K562 (cell line): ENCODE measurements around the gene TP53BP1. TPM values are rescaled to one million over a fixed set of nuclear protein-coding genes. Genes with fewer than 3 reads are reported as not detected.
A peak's percentile ranks its signal among the peaks of the same experiment; 100 is the strongest.

Source experiments
- CSDE1 ChIP-seq, 2 experiments: fragments of 450-650 bp; IDR thresholded peaks; 2 replicates each; pipeline ENCODE4 v1.6.1; 2016; ENCODE audit warnings: mild to moderate bottlenecking in 1 of 2
- HCFC1 ChIP-seq: IDR thresholded peaks from 2 replicates; pipeline ENCODE4 v1.6.1; 2012; ENCODE audit warnings: low read depth, low read length, improper control_type of control experiment
- IFI16 ChIP-seq: fragments of 250-450 bp; sonication (Bioruptor Pico); IDR thresholded peaks from 2 replicates; pipeline ENCODE4 v2.1.2; 2022; ENCODE audit warnings: mild to moderate bottlenecking, inconsistent platforms
- KLF1 ChIP-seq: fragments of 450-650 bp; IDR thresholded peaks from 2 replicates; pipeline ENCODE4 v1.6.1; 2016; ENCODE audit warnings: missing genetic modification characterization, missing compliant biosample characterization
- MTA3 ChIP-seq: fragments of 450-650 bp; formaldehyde crosslinking; IDR thresholded peaks from 2 replicates; pipeline ENCODE4 v1.6.1; 2017; ENCODE audit warnings: mild to moderate bottlenecking, borderline replicate concordance
- MTF1 ChIP-seq: fragments of 250-450 bp; sonication (Bioruptor Pico); IDR thresholded peaks from 2 replicates; pipeline ENCODE4 v1.9.0; 2021; ENCODE audit warnings: moderate library complexity, mild to moderate bottlenecking, inconsistent platforms, borderline replicate concordance
- PHF8 ChIP-seq: fragments of 200-600 bp; sonication (generic); IDR thresholded peaks from 2 replicates; pipeline ENCODE4 v1.6.1; 2012; ENCODE audit warnings: mixed run types, mild to moderate bottlenecking, inconsistent platforms, low read length, moderate library complexity, borderline replicate concordance
- YBX1 ChIP-seq: fragments of 450-650 bp; IDR thresholded peaks from 2 replicates; pipeline ENCODE4 v1.7.1; 2016; ENCODE audit warnings: mild to moderate bottlenecking
- ZKSCAN3 ChIP-seq: fragments of 250-450 bp; sonication (Bioruptor Pico); IDR thresholded peaks from 2 replicates; pipeline ENCODE4 v1.4.0; 2020
- ZNF224 ChIP-seq: sonication (generic); formaldehyde crosslinking; IDR thresholded peaks from 2 replicates; pipeline ENCODE4 v1.8.0; 2022; ENCODE audit warnings: mild to moderate bottlenecking, missing genetic modification reagents
- ZNF436 ChIP-seq: fragments of 250-450, 450-650 bp; sonication (Bioruptor Pico); formaldehyde crosslinking; IDR thresholded peaks from 2 replicates; pipeline ENCODE4 v1.7.0; 2020; ENCODE audit warnings: mild to moderate bottlenecking
- ZNF766 ChIP-seq: fragments of 200-800 bp; sonication (Bioruptor generic); conservative IDR thresholded peaks from 2 replicates; pipeline ENCODE4 v1.6.1; 2016; ENCODE audit warnings: missing genetic modification characterization, missing compliant biosample characterization
- ZNF77 ChIP-seq: fragments of 250-450 bp; sonication (Bioruptor Pico); IDR thresholded peaks from 2 replicates; pipeline ENCODE4 v1.5.0; 2020
- ZSCAN32 ChIP-seq: fragments of 450-650 bp; formaldehyde crosslinking; IDR thresholded peaks from 2 replicates; pipeline ENCODE4 v1.4.0; 2020; ENCODE audit warnings: mild to moderate bottlenecking, moderate library complexity
- polyA plus RNA-seq, 8 experiments: library from polyadenylated mRNA; depleted of rRNA in 4 of 8; stranded (reverse) in 5 of 8; unstranded in 3 of 8; fragments of >200 nt; fragmentation: Nextera tagmentation in 2 of 8; fragmentation: Illumina TruSeq in 1 of 8; extraction: Ambion mirVana in 2 of 8; extraction: Trizol in 1 of 8; gene quantifications; 2 replicates each; pipeline versions ENCODE4 v1.2.1 to v1.2.3, GENCODE V29; 2011 to 2014; ENCODE audit warnings: inconsistent platforms in 1 of 8, missing spikeins in 1 of 8
- total RNA-seq, 7 experiments: library from RNA; depleted of rRNA in 6 of 7; stranded (reverse); fragments of >200 nt in 6 of 7; fragmentation: Illumina TruSeq in 2 of 7; extraction: Trizol in 2 of 7; gene quantifications; 2 replicates each; pipeline versions ENCODE4 v1.2.1 to v1.2.3, GENCODE V29; 2011 to 2021; ENCODE audit warnings: low replicate concordance in 1 of 7
- TF ChIP-seq, protein P1 (sequence below), 2 experiments: IDR thresholded peaks; 2 replicates each; pipeline ENCODE4 v1.6.1; 2011; ENCODE audit warnings: borderline replicate concordance in 1 of 2, control low read depth in 1 of 2, low read depth in 1 of 2, low read length in 1 of 2, mild to moderate bottlenecking in 1 of 2, mixed read lengths in 1 of 2, moderate library complexity in 1 of 2; ENCODE audit not compliant: insufficient read depth in 1 of 2, insufficient read length in 1 of 2, poor library complexity in 1 of 2, severe bottlenecking in 1 of 2; ENCODE audit errors: extremely low read depth in 1 of 2
- TF ChIP-seq, protein P2 (sequence below), 2 experiments: IDR thresholded peaks; 2 replicates each; pipeline ENCODE4 v1.6.1; 2012; ENCODE audit warnings: improper control_type of control experiment in 2 of 2, low read depth in 2 of 2, low read length in 2 of 2, borderline replicate concordance in 1 of 2
- TF ChIP-seq, protein P3 (sequence below): fragments of 250-450 bp; sonication (Bioruptor Pico); IDR thresholded peaks from 2 replicates; pipeline ENCODE4 v1.5.1; 2021; ENCODE audit warnings: mild to moderate bottlenecking
- TF ChIP-seq, protein P4 (sequence below): sonication (generic); formaldehyde crosslinking; IDR thresholded peaks from 2 replicates; pipeline ENCODE4 v1.8.0; 2023; ENCODE audit warnings: mild to moderate bottlenecking, missing genetic modification reagents

Gene TP53BP1
- total and polyA plus RNA-seq, 9 of the 15 experiments (the other 6 are each of a cell fraction or from before 2014, with no cell fraction given) = 5.7 to 63.3 (median 30.9) TPM

DNA sequence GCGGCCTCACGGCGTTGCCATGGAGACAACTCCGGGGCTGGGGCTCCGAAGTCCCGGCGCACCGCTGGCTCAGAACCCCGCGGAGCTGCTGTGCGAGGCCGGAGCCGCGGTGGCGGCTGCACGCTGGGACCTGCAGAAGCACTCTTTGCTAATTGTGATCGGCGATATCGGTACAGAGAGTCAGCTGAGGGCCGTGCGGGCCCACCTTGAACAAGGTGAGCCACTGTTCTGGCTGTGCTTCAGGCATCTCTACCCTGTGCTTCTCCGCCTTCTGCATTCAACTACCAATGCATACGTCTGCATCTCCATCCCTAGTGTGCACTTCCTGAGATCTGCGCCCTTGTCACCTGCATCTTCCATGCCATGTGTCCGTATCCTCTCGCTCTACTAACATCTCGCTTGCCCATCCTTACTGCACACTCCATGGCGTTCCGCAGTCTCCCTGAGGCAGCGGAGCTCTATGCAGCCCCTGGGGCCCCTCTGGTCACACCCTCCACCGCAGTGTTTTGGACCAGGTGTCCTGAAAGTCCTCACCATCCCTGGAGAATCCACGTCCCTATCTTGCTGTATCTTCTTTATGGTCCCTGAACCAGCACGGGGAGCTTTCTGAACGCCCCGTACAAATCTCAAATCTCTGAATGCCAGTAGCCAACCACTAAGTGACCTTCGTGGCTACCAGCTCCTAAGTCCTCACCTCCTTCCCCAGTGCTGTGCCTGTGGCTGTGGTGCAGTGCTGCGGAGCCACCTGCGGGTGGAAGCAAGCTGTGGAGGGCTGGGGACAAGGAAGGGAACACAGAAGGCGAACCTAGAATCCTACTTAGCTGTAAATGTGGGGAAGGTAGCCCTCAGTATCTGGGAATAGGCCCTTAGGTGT lies 18.3 kb upstream of the TP53BP1 start (continued):
- no peak for TF ChIP-seq KLF1
- TF ChIP-seq CSDE1 (IDR thresholded peaks at IDR 0.05) = peak in 1 of 2 experiments; percentile 97; a peak in 2 of 4 replicates
- TF ChIP-seq, protein P1, sequence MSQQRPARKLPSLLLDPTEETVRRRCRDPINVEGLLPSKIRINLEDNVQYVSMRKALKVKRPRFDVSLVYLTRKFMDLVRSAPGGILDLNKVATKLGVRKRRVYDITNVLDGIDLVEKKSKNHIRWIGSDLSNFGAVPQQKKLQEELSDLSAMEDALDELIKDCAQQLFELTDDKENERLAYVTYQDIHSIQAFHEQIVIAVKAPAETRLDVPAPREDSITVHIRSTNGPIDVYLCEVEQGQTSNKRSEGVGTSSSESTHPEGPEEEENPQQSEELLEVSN (IDR thresholded peaks at IDR 0.05; ENCODE audit: borderline replicate concordance in 1 of 2, extremely low read depth in 1 of 2, insufficient read depth in 1 of 2, insufficient read length in 1 of 2, low read depth in 1 of 2, low read length in 1 of 2, poor library complexity in 1 of 2, severe bottlenecking in 1 of 2) = peak in 1 of 2 experiments; percentile 23
- no peak for TF ChIP-seq MTF1 (CRISPR knock-in tag)
- TF ChIP-seq ZNF224 = no peak
- no peak for TF ChIP-seq ZNF77 (CRISPR knock-in tag)
- TF ChIP-seq ZNF766 (CRISPR knock-in tag) = no peak
- TF ChIP-seq YBX1 = no peak
- TF ChIP-seq, protein P2, sequence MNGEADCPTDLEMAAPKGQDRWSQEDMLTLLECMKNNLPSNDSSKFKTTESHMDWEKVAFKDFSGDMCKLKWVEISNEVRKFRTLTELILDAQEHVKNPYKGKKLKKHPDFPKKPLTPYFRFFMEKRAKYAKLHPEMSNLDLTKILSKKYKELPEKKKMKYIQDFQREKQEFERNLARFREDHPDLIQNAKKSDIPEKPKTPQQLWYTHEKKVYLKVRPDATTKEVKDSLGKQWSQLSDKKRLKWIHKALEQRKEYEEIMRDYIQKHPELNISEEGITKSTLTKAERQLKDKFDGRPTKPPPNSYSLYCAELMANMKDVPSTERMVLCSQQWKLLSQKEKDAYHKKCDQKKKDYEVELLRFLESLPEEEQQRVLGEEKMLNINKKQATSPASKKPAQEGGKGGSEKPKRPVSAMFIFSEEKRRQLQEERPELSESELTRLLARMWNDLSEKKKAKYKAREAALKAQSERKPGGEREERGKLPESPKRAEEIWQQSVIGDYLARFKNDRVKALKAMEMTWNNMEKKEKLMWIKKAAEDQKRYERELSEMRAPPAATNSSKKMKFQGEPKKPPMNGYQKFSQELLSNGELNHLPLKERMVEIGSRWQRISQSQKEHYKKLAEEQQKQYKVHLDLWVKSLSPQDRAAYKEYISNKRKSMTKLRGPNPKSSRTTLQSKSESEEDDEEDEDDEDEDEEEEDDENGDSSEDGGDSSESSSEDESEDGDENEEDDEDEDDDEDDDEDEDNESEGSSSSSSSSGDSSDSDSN (IDR thresholded peaks at IDR 0.05; ENCODE audit: borderline replicate concordance in 1 of 2, low read depth in 2 of 2, low read length in 2 of 2) = peak in 1 of 2 experiments; percentile 51; a peak in 1 of 4 replicates
- TF ChIP-seq ZSCAN32 = no peak
- TF ChIP-seq, protein P3, sequence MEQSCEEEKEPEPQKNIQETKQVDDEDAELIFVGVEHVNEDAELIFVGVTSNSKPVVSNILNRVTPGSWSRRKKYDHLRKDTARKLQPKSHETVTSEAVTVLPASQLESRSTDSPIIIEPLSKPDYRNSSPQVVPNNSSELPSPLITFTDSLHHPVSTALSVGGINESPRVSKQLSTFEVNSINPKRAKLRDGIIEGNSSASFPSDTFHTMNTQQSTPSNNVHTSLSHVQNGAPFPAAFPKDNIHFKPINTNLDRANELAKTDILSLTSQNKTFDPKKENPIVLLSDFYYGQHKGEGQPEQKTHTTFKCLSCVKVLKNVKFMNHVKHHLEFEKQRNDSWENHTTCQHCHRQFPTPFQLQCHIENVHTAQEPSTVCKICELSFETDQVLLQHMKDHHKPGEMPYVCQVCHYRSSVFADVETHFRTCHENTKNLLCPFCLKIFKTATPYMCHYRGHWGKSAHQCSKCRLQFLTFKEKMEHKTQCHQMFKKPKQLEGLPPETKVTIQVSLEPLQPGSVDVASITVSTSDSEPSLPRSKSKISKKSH (CRISPR knock-in tag) = no peak
- no peak for TF ChIP-seq IFI16 (CRISPR knock-in tag)
- TF ChIP-seq ZNF436 (CRISPR knock-in tag) = no peak
- TF ChIP-seq PHF8 = no peak
- TF ChIP-seq ZKSCAN3 = no peak
- TF ChIP-seq HCFC1 = no peak
- no peak; the same call in 1 of the 2 replicates for TF ChIP-seq MTA3
- TF ChIP-seq, protein P4, sequence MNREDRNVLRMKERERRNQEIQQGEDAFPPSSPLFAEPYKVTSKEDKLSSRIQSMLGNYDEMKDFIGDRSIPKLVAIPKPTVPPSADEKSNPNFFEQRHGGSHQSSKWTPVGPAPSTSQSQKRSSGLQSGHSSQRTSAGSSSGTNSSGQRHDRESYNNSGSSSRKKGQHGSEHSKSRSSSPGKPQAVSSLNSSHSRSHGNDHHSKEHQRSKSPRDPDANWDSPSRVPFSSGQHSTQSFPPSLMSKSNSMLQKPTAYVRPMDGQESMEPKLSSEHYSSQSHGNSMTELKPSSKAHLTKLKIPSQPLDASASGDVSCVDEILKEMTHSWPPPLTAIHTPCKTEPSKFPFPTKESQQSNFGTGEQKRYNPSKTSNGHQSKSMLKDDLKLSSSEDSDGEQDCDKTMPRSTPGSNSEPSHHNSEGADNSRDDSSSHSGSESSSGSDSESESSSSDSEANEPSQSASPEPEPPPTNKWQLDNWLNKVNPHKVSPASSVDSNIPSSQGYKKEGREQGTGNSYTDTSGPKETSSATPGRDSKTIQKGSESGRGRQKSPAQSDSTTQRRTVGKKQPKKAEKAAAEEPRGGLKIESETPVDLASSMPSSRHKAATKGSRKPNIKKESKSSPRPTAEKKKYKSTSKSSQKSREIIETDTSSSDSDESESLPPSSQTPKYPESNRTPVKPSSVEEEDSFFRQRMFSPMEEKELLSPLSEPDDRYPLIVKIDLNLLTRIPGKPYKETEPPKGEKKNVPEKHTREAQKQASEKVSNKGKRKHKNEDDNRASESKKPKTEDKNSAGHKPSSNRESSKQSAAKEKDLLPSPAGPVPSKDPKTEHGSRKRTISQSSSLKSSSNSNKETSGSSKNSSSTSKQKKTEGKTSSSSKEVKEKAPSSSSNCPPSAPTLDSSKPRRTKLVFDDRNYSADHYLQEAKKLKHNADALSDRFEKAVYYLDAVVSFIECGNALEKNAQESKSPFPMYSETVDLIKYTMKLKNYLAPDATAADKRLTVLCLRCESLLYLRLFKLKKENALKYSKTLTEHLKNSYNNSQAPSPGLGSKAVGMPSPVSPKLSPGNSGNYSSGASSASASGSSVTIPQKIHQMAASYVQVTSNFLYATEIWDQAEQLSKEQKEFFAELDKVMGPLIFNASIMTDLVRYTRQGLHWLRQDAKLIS (CRISPR knock-in tag) = no peak
